Suprapubic skin (tissue), 4 donors: ENCODE measurements around the gene LRRC18. TPM values are rescaled to one million over a fixed set of nuclear protein-coding genes. Genes with fewer than 3 reads are reported as not detected.

Source experiments
- DNase-seq, 2 donors: peaks; one replicate each; pipeline ENCODE4 v3.0.0-alpha.2; 2019; ENCODE audit warnings: low spot score in 2 of 2
- H3K27ac ChIP-seq: fragments of 200-600 bp; sonication (generic); one replicate; pipeline ENCODE4 v1.5.1; 2019
- H3K27me3 ChIP-seq: fragments of 200-600 bp; sonication (generic); one replicate; pipeline ENCODE4 v1.5.1; 2019
- H3K36me3 ChIP-seq: fragments of 200-600 bp; sonication (generic); one replicate; pipeline ENCODE4 v1.5.1; 2019
- H3K4me1 ChIP-seq: fragments of 200-600 bp; sonication (generic); one replicate; pipeline ENCODE4 v1.5.1; 2019
- H3K4me3 ChIP-seq: fragments of 200-600 bp; sonication (generic); one replicate; pipeline ENCODE4 v1.5.1; 2019; ENCODE audit warnings: mild to moderate bottlenecking
- H3K9me3 ChIP-seq: fragments of 200-600 bp; sonication (generic); one replicate; pipeline ENCODE4 v1.5.1; 2019
- CTCF ChIP-seq, 2 donors: fragments of 200-600 bp in 1 of 2; fragments of 450-650 bp in 1 of 2; sonication (generic) in 1 of 2; IDR thresholded peaks; one replicate each; pipeline ENCODE4 v1.5.1; 2016 to 2019; ENCODE audit warnings: antibody characterized with exemption in 2 of 2, mild to moderate bottlenecking in 1 of 2, moderate library complexity in 1 of 2
- EP300 ChIP-seq: sonication (generic); formaldehyde crosslinking; IDR thresholded peaks from one replicate; pipeline ENCODE4 v1.6.1; 2017; ENCODE audit warnings: antibody characterized with exemption
- POLR2A ChIP-seq, 2 donors: fragments of 450-650 bp; IDR thresholded peaks; one replicate each; pipeline ENCODE4 v1.6.1; 2017; ENCODE audit warnings: antibody characterized with exemption in 2 of 2, mild to moderate bottlenecking in 2 of 2, moderate library complexity in 2 of 2
- POLR2AphosphoS5 ChIP-seq, 3 donors: sonication (generic); formaldehyde crosslinking; IDR thresholded peaks; one replicate each; pipeline ENCODE4 v1.6.1; 2017; ENCODE audit warnings: antibody characterized with exemption in 3 of 3
- WGBS: methylation state at CpG from one replicate; pipeline ENCODE4 v1.1.5; 2018; 5-methylcytosine and 5-hydroxymethylcytosine counted together
- total RNA-seq, 4 donors: library from RNA; depleted of rRNA; stranded (reverse); fragments of >200 nt; gene quantifications; one replicate each; pipeline ENCODE4 v1.1.0, GENCODE V29; 2016

Gene LRRC18
- total RNA-seq, 4 donors from 2014 or later: not detected

DNA sequence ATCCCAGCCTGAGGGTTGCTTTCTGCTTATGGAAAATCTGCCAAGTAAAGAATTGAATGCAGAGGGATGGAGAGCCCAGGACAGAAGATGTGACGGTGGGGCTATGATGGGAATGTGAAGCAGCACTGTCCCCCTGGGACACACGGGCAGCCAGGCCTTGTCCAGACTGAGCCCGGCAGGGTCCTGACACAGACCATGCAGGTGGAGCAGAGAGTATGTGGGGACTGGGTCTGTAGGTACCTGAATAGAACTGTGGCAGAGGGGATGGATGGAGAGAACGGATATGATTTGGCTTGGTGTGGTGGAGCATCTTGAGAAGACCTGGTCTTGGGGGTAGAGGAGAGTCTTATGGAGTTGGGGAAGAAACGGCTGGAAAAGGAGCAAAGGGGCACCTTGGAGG, 732 bp upstream of the LRRC18 start:
- peak in 1 of 2 donors; percentile 54 for DNase-seq
- no peak overlapping the region for H3K27ac ChIP-seq
- TF ChIP-seq CTCF (IDR thresholded peaks at IDR 0.05) (no peak), EP300 (no peak), POLR2AphosphoS5 (IDR thresholded peaks at IDR 0.05) (no peak), POLR2A (IDR thresholded peaks at IDR 0.05) (no peak)
- H3K4me3 ChIP-seq: no peak overlapping the region
- 96% methylated on average over 5 of the region's 5 CpGs for WGBS
- no peaks in the 10 kb centered on the region for H3K9me3 ChIP-seq
- H3K27me3 ChIP-seq: no peaks in the 10 kb centered on the region
- H3K36me3 ChIP-seq: no peaks in the 10 kb centered on the region
- no peaks in the 10 kb centered on the region for H3K4me1 ChIP-seq

DNA sequence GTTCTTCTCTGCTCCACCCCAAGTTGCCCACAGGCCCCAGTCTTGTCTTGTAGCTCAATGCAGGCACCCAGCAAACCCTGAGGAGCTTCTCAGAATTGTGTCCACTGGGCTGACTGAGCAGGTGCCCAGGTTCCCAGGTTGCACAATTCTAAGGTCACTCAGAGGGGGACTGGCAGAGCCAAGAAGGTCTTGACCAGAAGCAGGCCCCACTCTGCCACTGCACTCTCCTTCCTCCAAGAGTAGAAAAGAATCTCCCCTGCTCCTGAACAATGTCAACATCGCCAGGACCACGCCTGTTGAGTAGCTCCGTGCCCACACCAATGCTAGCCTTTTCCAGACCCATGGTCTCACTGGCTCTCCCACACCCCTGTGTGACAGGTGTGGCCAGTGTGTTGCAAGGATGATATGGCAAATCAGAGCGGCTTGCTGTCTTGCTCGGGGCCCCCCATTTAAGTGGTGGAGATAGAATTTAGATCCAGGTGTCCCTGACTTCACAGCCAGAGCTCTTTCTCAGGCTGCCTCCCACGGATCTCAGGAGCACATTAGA, 577 bp downstream of the LRRC18 start:
- Histone ChIP-seq H3K4me3 (no peak overlapping the region), H3K27ac (no peak overlapping the region), H3K4me1 (no peaks in the 10 kb centered on the region), H3K36me3 (no peaks in the 10 kb centered on the region), H3K9me3 (no peaks in the 10 kb centered on the region), H3K27me3 (no peaks in the 10 kb centered on the region)
- DNase-seq: peak in 1 of 2 donors; percentile 44
- 79% methylated on average over 6 of the region's 6 CpGs for WGBS
- TF ChIP-seq POLR2AphosphoS5 (IDR thresholded peaks at IDR 0.05) (no peak), CTCF (IDR thresholded peaks at IDR 0.05) (no peak), POLR2A (IDR thresholded peaks at IDR 0.05) (no peak), EP300 (no peak)

DNA sequence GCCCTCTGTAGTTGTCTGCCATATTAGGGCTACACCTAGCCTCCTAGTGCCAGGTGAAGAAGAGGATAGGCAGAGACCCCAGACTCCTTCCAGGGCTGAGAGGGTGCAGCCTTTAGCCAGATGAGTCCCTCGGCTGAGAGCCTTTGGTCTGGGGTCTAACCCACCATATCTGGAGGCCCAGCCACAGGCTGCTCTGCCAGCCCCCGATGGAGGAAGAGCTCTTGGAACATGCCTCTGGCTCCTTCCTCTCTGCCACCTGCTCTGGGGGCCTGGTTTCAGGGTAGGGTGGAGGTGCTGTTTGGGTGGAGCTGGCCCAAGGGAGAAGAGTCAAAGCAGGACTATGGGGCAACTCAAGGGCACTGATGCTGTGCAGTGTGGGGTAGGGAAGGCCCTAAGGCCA, 1.4 kb downstream of the LRRC18 start:
- Histone ChIP-seq H3K36me3 (no peaks in the 10 kb centered on the region), H3K9me3 (no peaks in the 10 kb centered on the region), H3K4me3 (no peak overlapping the region), H3K4me1 (no peaks in the 10 kb centered on the region), H3K27me3 (no peaks in the 10 kb centered on the region), H3K27ac (no peak overlapping the region)
- no CpG with 5 or more reads among the region's 2 CpGs for WGBS
- TF ChIP-seq POLR2A (IDR thresholded peaks at IDR 0.05) (no peak), POLR2AphosphoS5 (IDR thresholded peaks at IDR 0.05) (no peak), CTCF (IDR thresholded peaks at IDR 0.05) (no peak), EP300 (no peak)
- peak in 1 of 2 donors; percentile 38 for DNase-seq

DNA sequence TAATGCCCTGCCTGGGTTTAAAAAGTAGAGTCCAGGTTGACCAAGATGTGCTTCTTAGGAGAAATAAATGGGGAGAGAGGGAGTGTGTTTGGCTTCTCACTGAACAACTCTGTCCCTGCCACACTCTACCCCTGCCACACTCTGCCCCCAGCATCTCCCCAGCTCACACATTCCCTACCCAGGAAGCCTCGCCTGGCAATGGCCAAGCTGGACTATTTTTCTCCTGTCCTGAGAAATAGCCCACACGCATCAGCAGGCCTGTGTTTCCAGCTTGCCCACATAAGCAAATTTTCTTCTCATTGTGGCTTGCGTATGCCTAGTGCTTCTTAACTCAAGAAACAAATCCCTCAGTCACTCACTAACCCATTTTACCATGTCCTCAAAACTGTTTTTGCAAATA, 1.8 kb downstream of the LRRC18 start:
- TF ChIP-seq POLR2A (IDR thresholded peaks at IDR 0.05): no peak
- no peaks in the 10 kb centered on the region for H3K9me3 ChIP-seq
- H3K36me3 ChIP-seq: no peaks in the 10 kb centered on the region
- peak in 1 of 2 donors; percentile 49 for DNase-seq
- H3K4me3 ChIP-seq: no peak overlapping the region
- WGBS: 98% methylated on average over 3 of the region's 3 CpGs
- H3K27me3 ChIP-seq: no peaks in the 10 kb centered on the region
- no peak overlapping the region for H3K27ac ChIP-seq
- no peaks in the 10 kb centered on the region for H3K4me1 ChIP-seq

DNA sequence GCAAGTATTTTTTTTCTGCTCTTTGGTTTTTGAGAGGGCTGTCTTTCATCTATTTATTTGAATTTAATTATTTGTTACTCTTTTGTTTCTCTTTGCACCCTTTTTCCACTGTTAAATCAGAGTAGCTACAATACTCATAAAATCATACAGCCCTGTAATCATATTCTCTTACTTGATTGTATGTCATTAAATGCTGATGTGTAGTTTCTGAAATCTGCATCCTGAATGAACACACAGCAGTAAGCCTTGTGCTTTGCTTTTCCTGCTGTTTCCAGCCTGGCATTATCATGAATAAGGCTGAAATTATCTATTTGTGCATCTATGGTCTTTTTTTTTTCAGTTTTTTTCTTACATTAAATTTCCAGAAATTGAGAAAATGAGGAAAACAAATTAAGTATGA, 4.1 kb downstream of the LRRC18 start:
- Histone ChIP-seq H3K9me3 (no peaks in the 10 kb centered on the region), H3K4me1 (no peaks in the 10 kb centered on the region), H3K27ac (no peak overlapping the region), H3K36me3 (no peaks in the 10 kb centered on the region), H3K27me3 (no peaks in the 10 kb centered on the region), H3K4me3 (no peak overlapping the region)
- TF ChIP-seq CTCF (IDR thresholded peaks at IDR 0.05) (no peak), EP300 (no peak)
- no peak for DNase-seq
